GM12874 (cell line): ENCODE data around the gene SNAP25.

Experiments used
- CTCF ChIP-seq: IDR thresholded peaks from 2 replicates; pipeline ENCODE4 v1.5.1; 2011; ENCODE audit warnings: low read depth, mild to moderate bottlenecking, control low read depth, low read length, moderate library complexity; ENCODE audit not compliant: insufficient read depth

Gene SNAP25

GRCh38 chr20:10321138-10321717, 102.6 kb downstream of the SNAP25 start:
- TF ChIP-seq CTCF: no peak

GRCh38 chr20:10322073-10323012, 103.7 kb downstream of the SNAP25 start:
- TF ChIP-seq CTCF: no peak

- no peak for TF ChIP-seq CTCF
These were observed 105.1 kb downstream of the SNAP25 start for GRCh38 chr20:10323729-10324128.

- TF ChIP-seq CTCF: no peak
These were observed 105.7 kb downstream of the SNAP25 start for GRCh38 chr20:10324198-10324847.

GRCh38 chr20:10328897-10329255, 110.2 kb downstream of the SNAP25 start:
- TF ChIP-seq CTCF: no peak

GRCh38 chr20:10329387-10330005, 110.9 kb downstream of the SNAP25 start:
- no peak for TF ChIP-seq CTCF

GRCh38 chr20:10330071-10330470, 111.4 kb downstream of the SNAP25 start:
- no peak for TF ChIP-seq CTCF
